Ovary (tissue), 3 donors: Measurements from ENCODE around the gene TANC2.

Experiments used
- CTCF ChIP-seq, 3 donors: fragments of 450-650 bp in 2 of 3; fragments of 200-600 bp in 1 of 3; IDR thresholded peaks; one replicate each; pipeline versions ENCODE4 v1.5.1 to v1.8.0; 2016 to 2022; ENCODE audit warnings: antibody characterized with exemption in 3 of 3, mild to moderate bottlenecking in 1 of 3
- EP300 ChIP-seq: sonication (generic); formaldehyde crosslinking; IDR thresholded peaks from one replicate; pipeline ENCODE4 v1.6.1; 2017; ENCODE audit warnings: antibody characterized with exemption
- POLR2A ChIP-seq: fragments of 450-650 bp; IDR thresholded peaks from one replicate; pipeline ENCODE4 v1.6.1; 2017; ENCODE audit warnings: antibody characterized with exemption, mild to moderate bottlenecking, moderate library complexity
- donor health status: DM: no; HTN: no; CAD: no.

- TF ChIP-seq CTCF (IDR thresholded peaks at IDR 0.05) (no peak), EP300 (no peak), POLR2A (no peak)
Observed at GRCh38 chr17:62941358-62941991, 24.6 kb upstream of the TANC2 start.
